H1 (cell line): Measurements from ENCODE around the gene NDRG4.

Experiments used
- CTCF ChIP-seq, 3 experiments: IDR thresholded peaks; 1 replicate in 2 of 3; 2 replicates in 1 of 3; pipeline versions ENCODE4 v1.5.1 to v1.6.1; 2011; ENCODE audit warnings: low read length in 3 of 3, mild to moderate bottlenecking in 3 of 3, inconsistent platforms in 2 of 3, low read depth in 1 of 3, moderate library complexity in 1 of 3; ENCODE audit not compliant: insufficient read depth in 1 of 3; ENCODE audit errors: control extremely low read depth in 1 of 3
- EGR1 ChIP-seq: IDR thresholded peaks from 2 replicates; pipeline ENCODE4 v1.6.1; 2011; ENCODE audit warnings: low read depth, low read length, borderline replicate concordance
- EP300 ChIP-seq, 2 experiments: IDR thresholded peaks; 1 replicate in 1 of 2; 2 replicates in 1 of 2; pipeline ENCODE4 v1.6.1; 2011 to 2012; ENCODE audit warnings: low read depth in 2 of 2, low read length in 2 of 2, mild to moderate bottlenecking in 2 of 2, borderline replicate concordance in 1 of 2, inconsistent platforms in 1 of 2, moderate library complexity in 1 of 2
- HDAC2 ChIP-seq, 2 experiments: fragments of 300-600 bp in 1 of 2; sonication (generic) in 1 of 2; IDR thresholded peaks; 2 replicates each; pipeline ENCODE4 v1.6.1; 2011 to 2012; ENCODE audit warnings: low read depth in 2 of 2, low read length in 2 of 2, mild to moderate bottlenecking in 2 of 2, moderate library complexity in 2 of 2, borderline replicate concordance in 1 of 2, inconsistent platforms in 1 of 2
- HDAC6 ChIP-seq: IDR thresholded peaks from one replicate; pipeline ENCODE4 v1.7.1; 2012; ENCODE audit warnings: low read depth, mild to moderate bottlenecking, inconsistent platforms, low read length, moderate library complexity
- MAX ChIP-seq: IDR thresholded peaks from 2 replicates; pipeline ENCODE4 v1.6.1; 2012; ENCODE audit warnings: inconsistent platforms
- RAD21 ChIP-seq, 2 experiments: IDR thresholded peaks in 1 of 2; conservative IDR thresholded peaks in 1 of 2; 2 replicates each; pipeline ENCODE4 v1.6.1; 2011; ENCODE audit warnings: low read depth in 2 of 2, low read length in 2 of 2, improper control_type of control experiment in 1 of 2, inconsistent platforms in 1 of 2, mild to moderate bottlenecking in 1 of 2, moderate library complexity in 1 of 2
- RXRA ChIP-seq: IDR thresholded peaks from 2 replicates; pipeline ENCODE4 v1.6.1; 2011; ENCODE audit warnings: low read depth, mild to moderate bottlenecking, low read length, moderate library complexity; ENCODE audit not compliant: insufficient read depth
- SAP30 ChIP-seq: fragments of 300-600 bp; sonication (generic); IDR thresholded peaks from 2 replicates; pipeline ENCODE4 v1.7.1; 2012; ENCODE audit warnings: low read length, moderate library complexity, mild to moderate bottlenecking, inconsistent platforms; ENCODE audit not compliant: insufficient read depth, insufficient replicate concordance
- USF2 ChIP-seq: IDR thresholded peaks from 2 replicates; pipeline ENCODE4 v1.6.1; 2011; ENCODE audit warnings: low read length, improper control_type of control experiment
- ZNF274 ChIP-seq: IDR thresholded peaks from 2 replicates; pipeline ENCODE4 v1.7.0; 2012; ENCODE audit warnings: low read length, borderline replicate concordance; ENCODE audit errors: extremely low read depth

DNA sequence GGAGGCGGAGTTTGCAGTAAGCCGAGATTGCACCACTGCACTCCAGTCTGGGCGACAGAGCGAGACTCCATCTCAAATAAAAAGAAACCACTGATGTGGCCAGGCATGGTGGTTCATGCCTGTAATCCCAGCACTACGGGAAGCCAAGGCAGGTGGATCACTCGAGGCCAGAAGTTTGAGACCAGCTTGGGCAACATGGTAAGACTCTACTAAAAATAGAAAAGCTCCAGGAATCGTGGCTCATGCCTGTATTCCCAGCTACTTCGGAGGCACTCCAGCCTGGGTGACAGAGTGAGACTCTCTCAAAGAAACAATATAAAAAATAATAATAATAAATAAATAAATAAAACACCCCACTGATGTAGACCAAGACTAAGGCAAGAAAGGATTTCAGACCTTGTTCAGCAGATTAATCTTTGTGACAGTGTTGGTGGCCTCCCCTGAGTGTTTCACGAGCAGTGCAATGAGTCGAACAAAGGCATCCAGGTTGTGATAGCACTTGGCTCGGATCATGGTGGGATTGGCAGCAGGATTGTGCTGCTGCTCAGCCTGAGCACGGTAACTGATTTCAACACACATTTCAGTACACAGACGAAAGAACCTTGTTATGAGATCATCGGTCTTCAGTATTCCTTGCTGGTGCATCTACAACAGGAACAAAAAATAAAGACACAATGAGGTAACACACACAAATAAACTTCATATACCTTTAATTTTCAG, 34.0 kb downstream of the NDRG4 start:
- TF ChIP-seq HDAC2 (IDR thresholded peaks at IDR 0.05; ENCODE audit: borderline replicate concordance in 1 of 2, low read depth in 2 of 2, low read length in 2 of 2) (no peak), MAX (no peak), USF2 (no peak), ZNF274 (no peak), EGR1 (no peak), SAP30 (no peak), RAD21 (IDR thresholded peaks at IDR 0.05 in 1 of 2, conservative IDR thresholded peaks at IDR 0.05 in 1 of 2; ENCODE audit: low read depth in 2 of 2, low read length in 2 of 2) (no peak), RXRA (no peak), EP300 (IDR thresholded peaks at IDR 0.05; ENCODE audit: borderline replicate concordance in 1 of 2, low read depth in 2 of 2, low read length in 2 of 2) (no peak), CTCF (IDR thresholded peaks at IDR 0.05; ENCODE audit: control extremely low read depth in 1 of 3, insufficient read depth in 1 of 3, low read depth in 1 of 3, low read length in 3 of 3) (no peak), HDAC6 (no peak)
